ENCODE measurements around the gene AIG1.

GRCh38 chr6:143150281-143150680, 89.6 kb downstream of the AIG1 start:
- TF ChIP-seq EZH2 (IDR thresholded peaks at IDR 0.05; ENCODE audit: low read length, missing control alignments) (no peak), CTCF (conservative IDR thresholded peaks at IDR 0.05 in 1 of 2, IDR thresholded peaks at IDR 0.05 in 1 of 2; ENCODE audit: low read depth in 1 of 2, low read length in 2 of 2) (no peak)
